ENCODE results near the gene GPR160. TPM values are rescaled to one million over a fixed set of nuclear protein-coding genes. Genes with fewer than 3 reads are reported as not detected.

Gene GPR160
- total RNA-seq, 1 donor from 2014 or later = 6.0 TPM

GRCh38 chr3:170130532-170130931 is 92.7 kb downstream of the GPR160 start:
- peaks cover 28% of the 10 kb centered on the region for H3K36me3 Mint-ChIP-seq
- no peak for TF ChIP-seq EZH2 (IDR thresholded peaks at IDR 0.05)
- TF ChIP-seq EZH2phosphoT487 (IDR thresholded peaks at IDR 0.05) = no peak
- TF ChIP-seq, protein P1, sequence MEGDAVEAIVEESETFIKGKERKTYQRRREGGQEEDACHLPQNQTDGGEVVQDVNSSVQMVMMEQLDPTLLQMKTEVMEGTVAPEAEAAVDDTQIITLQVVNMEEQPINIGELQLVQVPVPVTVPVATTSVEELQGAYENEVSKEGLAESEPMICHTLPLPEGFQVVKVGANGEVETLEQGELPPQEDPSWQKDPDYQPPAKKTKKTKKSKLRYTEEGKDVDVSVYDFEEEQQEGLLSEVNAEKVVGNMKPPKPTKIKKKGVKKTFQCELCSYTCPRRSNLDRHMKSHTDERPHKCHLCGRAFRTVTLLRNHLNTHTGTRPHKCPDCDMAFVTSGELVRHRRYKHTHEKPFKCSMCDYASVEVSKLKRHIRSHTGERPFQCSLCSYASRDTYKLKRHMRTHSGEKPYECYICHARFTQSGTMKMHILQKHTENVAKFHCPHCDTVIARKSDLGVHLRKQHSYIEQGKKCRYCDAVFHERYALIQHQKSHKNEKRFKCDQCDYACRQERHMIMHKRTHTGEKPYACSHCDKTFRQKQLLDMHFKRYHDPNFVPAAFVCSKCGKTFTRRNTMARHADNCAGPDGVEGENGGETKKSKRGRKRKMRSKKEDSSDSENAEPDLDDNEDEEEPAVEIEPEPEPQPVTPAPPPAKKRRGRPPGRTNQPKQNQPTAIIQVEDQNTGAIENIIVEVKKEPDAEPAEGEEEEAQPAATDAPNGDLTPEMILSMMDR (IDR thresholded peaks at IDR 0.05) = no peak
- Histone ChIP-seq H2AFZ (replicated peaks) (no peak overlapping the region), H4K20me1 (ENCODE audit: low read depth) (no peaks in the 10 kb centered on the region), H3K4me3 (no peak overlapping the region), H3K4me2 (no peak overlapping the region), H3K9me3 (ENCODE audit: low read depth) (no peaks in the 10 kb centered on the region), H3K36me3 (peaks cover 17% of the 10 kb centered on the region), H3K79me2 (ENCODE audit: low read depth) (peaks cover 1% of the 10 kb centered on the region), H3F3A (ENCODE audit: low read depth) (no peaks in the 10 kb centered on the region), H3K27me3 (no peaks in the 10 kb centered on the region), H3K9ac (no peak overlapping the region), H3K4me1 (no peaks in the 10 kb centered on the region), H3K27ac (no peak overlapping the region)
- no peak overlapping the region for H3K27ac Mint-ChIP-seq
- no peak overlapping the region for H3K4me3 Mint-ChIP-seq
- no peaks in the 10 kb centered on the region for H3K9me3 Mint-ChIP-seq
- H3K27me3 Mint-ChIP-seq (ENCODE audit: insufficient read depth, low read depth) = no peaks in the 10 kb centered on the region
- H3K4me1 Mint-ChIP-seq = peaks cover 2% of the 10 kb centered on the region
- DNase-seq (ENCODE audit: low spot score) = no peak

- Histone ChIP-seq H3K4me3 (no peak overlapping the region), H3K79me2 (ENCODE audit: low read depth) (no peaks in the 10 kb centered on the region), H3K27ac (no peak overlapping the region), H2AFZ (replicated peaks) (no peak overlapping the region), H3K4me2 (no peak overlapping the region), H3K36me3 (peaks cover 28% of the 10 kb centered on the region), H3F3A (ENCODE audit: low read depth) (no peaks in the 10 kb centered on the region), H3K9me3 (ENCODE audit: low read depth) (no peaks in the 10 kb centered on the region), H3K27me3 (no peaks in the 10 kb centered on the region), H3K4me1 (no peaks in the 10 kb centered on the region), H4K20me1 (ENCODE audit: low read depth) (no peaks in the 10 kb centered on the region), H3K9ac (no peak overlapping the region)
- DNase-seq (ENCODE audit: low spot score) = no peak
- no peaks in the 10 kb centered on the region for H3K9me3 Mint-ChIP-seq
- peaks cover 30% of the 10 kb centered on the region for H3K36me3 Mint-ChIP-seq
- TF ChIP-seq EZH2 (IDR thresholded peaks at IDR 0.05) (no peak), EZH2phosphoT487 (IDR thresholded peaks at IDR 0.05) (no peak)
- TF ChIP-seq, protein P1 (IDR thresholded peaks at IDR 0.05) = no peak
- H3K4me1 Mint-ChIP-seq = peaks cover 2% of the 10 kb centered on the region
- no peak overlapping the region for H3K27ac Mint-ChIP-seq
- H3K27me3 Mint-ChIP-seq (ENCODE audit: insufficient read depth, low read depth) = no peaks in the 10 kb centered on the region
- no peak overlapping the region for H3K4me3 Mint-ChIP-seq
Observed at GRCh38 chr3:170132335-170132734, 94.5 kb downstream of the GPR160 start.

Small RNA genes within 50 kb of the gene (small RNA-seq; reads per million reads assigned to genes)
- gene RNU4-38P = not detected

Other genes starting within 250 kb of the GPR160 start
- not detected in 2 replicates for gene LRRIQ4, start 225.1 kb upstream of the GPR160 start, total RNA-seq (ENCODE audit: low replicate concordance)
- 12.5 and 54.8 TPM in 2 replicates for gene LRRC34, start 225.1 kb upstream of the GPR160 start, total RNA-seq (ENCODE audit: low replicate concordance)
- gene LRRC31, start 168.1 kb upstream of the GPR160 start, total RNA-seq (ENCODE audit: low replicate concordance) = not detected in 2 replicates
- gene SAMD7, start 126.4 kb upstream of the GPR160 start, total RNA-seq (ENCODE audit: low replicate concordance) = not detected in 2 replicates
- 22.0 and 34.8 TPM in 2 replicates for gene SEC62, start 71.2 kb upstream of the GPR160 start, total RNA-seq (ENCODE audit: low replicate concordance)
- 27.3 and 28.4 TPM in 2 replicates for gene PHC3, start 143.7 kb downstream of the GPR160 start, total RNA-seq (ENCODE audit: low replicate concordance)
- gene PRKCI, start 184.4 kb downstream of the GPR160 start, total RNA-seq (ENCODE audit: low replicate concordance) = 67.4 and 87.8 TPM in 2 replicates

Measured in neural progenitor cell (in vitro differentiated cells).